Measurements from ENCODE around the gene RENBP. TPM values are rescaled to one million over a fixed set of nuclear protein-coding genes. Genes with fewer than 3 reads are reported as not detected.

RENBP gene
- total RNA-seq, 1 donor from 2014 or later = 11.1 TPM

DNA sequence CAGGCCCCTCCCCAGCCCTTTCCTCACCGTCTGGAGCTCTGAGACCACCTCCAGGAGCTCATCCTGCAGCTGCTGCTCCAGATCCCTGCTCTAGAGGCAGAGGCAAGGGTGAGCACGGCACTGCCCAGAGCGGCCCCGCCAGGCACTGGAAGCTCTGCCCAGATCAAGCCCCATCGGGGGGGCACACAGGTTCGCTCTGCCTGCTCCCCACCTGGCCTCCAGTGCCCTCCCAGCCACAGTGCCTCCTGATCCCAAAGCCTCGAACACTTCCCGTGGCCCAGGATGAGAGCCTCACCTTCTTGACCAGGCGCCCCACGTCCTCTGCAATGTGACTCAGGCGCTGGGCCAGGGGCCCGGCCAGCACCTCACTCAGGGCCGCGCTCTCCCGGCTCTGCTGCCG is 23.4 kb downstream of the RENBP start:
- no peak for DNase-seq (ENCODE audit: low spot score)

DNA sequence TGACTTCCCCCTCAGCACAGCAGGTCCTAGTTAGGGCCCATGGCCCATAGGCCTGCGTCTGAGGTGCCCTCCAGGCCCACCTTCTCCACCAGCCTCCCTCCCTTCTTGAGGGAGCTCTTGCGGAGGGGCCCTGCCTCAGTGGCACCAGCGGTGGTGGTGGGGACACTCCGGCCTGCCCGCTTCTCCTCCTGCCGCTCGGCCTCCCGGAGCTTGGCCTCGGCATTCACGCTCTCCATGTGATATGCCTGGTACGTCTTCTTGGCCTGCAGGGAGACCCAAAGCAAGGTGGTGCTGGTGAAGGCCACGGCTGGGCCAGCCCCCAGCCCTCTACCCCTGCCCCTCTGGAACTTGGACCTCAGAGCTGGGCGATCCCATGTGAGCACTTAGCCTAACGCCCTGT is 23.9 kb downstream of the RENBP start:
- DNase-seq (ENCODE audit: low spot score) = no peak

DNA sequence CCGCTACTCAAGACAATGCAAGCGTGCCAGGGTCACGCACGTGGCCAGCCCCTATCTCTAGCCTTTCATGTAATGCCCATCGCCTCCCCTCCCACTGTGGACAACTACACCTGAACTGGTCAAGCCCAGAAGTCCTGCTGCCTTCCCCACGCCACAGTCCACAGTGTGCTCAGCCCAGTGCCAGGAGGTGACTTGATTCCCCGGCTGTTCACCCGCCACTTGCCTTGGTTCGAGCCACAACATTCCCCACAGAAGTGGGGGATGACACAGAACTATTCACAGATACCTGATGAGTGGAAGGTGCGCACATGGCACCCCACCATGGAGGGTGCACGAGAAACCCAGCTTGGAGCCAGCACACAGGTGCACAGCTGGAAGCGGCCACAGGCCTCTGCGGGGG is 25.2 kb downstream of the RENBP start:
- no peak for DNase-seq (ENCODE audit: low spot score)

DNA sequence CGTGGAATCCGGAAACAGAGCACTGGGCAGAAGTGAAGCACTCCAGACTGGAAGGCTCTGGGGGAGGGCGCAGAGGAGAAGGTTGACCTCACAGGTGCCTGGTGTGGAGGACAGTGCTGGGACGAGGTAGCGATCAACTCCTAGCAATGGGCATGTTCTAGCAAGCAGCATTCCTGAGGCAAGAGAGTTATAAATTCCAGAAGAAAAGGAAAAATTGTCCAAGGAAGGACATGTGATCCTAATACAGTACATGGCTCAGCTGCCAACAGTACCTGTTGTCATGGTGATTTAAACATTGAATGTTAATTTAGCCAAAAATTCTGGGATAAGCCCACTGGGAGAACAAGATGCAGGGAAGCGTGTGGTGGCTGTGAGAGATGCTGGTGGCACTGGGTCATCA is 26.6 kb downstream of the RENBP start:
- no peak for DNase-seq (ENCODE audit: low spot score)

DNA sequence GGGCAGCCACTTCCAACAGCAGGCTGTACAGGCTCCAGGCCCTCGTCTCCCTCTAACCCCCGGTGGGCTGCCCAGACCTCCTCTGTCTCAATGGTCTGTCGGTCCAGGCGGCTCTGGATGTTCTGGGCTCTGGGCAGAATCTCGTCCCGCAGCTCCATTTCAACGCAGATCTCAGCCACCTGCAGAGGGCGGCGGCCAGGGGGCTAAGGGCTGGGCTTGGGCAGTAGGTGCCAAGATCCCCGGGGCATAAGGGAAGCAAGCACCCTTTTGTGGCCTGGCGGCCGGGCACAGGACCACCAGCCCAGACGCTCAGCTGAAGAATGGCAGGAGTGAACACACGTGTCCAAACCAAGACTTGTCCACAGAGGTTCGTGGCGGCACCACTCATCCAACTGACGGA is 30.7 kb downstream of the RENBP start:
- no peak for DNase-seq (ENCODE audit: low spot score)

DNA sequence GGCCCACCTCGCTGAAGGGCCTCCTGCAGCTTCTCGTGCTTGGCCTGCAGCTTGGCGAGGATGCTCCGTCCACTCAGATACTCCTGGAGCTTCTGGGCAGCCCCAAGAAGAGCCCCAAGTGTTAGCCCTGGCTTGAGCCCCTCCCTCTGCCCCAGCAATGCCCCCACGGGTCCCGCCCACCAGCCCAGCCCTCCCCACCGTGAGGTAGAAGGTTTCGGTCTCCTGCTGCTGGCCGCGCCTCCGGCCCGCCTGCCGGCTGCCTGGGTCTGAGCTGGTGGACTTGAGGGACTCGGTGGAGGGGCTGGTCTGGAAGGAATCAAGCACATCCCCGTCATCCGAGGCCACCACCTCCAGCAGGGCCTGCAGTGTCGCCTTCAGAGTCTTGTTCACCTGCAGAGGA is 31.2 kb downstream of the RENBP start:
- no peak for DNase-seq (ENCODE audit: low spot score)

DNA sequence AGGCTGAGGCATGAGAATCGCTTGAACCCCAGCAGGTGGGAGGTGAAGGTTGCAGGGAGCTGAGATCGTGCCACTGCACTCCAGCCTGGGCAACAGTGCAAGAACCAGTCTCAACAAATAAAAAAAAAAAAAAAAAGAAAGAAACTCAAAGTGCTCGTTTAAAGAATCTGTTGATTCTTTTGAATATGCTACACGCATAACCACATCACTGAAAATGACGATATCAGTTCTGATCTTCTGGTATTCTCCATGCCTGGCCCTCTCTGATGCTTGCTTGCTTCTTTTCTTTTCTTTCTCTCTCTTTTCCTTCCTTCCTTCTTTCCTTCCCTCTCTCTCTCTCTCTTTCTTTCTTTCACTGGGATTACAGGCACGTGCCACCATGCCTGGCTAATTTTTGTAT is 32.6 kb downstream of the RENBP start:
- DNase-seq (ENCODE audit: low spot score) = no peak

DNA sequence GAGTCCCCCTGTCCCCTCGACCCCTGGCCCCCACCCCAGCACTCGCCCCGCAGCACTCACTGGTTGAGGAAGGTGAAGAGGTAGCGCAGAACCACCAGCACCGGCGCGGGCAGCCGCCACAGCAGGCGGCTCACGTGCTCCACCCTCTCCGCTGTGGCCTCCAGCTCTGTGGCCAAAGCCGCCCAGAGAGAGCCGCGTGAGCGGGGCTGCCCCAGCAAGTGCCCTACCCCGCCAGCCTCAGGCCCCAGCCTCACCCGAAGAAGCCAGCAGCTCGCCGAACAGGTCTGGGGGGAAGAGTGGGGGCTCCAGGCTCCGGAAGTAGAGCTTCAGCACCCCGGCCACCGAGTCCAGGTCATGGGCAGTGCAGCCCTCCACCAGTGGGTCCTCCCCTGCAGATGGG is 34.0 kb downstream of the RENBP start:
- no peak for DNase-seq (ENCODE audit: low spot score)

DNA sequence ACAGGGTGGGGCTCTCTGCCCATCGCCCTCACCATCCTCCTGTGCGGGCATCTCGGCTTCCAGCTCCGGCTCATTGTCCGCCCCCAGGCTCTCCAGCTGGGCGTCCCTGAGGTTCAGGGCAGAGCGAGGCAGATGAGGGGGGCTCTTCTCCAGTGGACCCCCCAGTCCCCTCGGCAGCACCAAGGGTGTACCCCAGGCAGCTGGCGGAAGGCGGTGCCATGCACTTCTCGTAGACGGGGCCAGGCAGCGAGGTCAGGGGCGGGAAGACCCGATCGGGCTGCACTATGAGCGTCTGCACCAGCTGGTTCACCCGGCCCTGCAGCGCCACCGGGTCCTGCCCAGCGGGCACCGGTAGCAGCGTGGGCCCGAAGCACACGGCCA is 34.5 kb downstream of the RENBP start:
- DNase-seq (ENCODE audit: low spot score) = no peak

DNA sequence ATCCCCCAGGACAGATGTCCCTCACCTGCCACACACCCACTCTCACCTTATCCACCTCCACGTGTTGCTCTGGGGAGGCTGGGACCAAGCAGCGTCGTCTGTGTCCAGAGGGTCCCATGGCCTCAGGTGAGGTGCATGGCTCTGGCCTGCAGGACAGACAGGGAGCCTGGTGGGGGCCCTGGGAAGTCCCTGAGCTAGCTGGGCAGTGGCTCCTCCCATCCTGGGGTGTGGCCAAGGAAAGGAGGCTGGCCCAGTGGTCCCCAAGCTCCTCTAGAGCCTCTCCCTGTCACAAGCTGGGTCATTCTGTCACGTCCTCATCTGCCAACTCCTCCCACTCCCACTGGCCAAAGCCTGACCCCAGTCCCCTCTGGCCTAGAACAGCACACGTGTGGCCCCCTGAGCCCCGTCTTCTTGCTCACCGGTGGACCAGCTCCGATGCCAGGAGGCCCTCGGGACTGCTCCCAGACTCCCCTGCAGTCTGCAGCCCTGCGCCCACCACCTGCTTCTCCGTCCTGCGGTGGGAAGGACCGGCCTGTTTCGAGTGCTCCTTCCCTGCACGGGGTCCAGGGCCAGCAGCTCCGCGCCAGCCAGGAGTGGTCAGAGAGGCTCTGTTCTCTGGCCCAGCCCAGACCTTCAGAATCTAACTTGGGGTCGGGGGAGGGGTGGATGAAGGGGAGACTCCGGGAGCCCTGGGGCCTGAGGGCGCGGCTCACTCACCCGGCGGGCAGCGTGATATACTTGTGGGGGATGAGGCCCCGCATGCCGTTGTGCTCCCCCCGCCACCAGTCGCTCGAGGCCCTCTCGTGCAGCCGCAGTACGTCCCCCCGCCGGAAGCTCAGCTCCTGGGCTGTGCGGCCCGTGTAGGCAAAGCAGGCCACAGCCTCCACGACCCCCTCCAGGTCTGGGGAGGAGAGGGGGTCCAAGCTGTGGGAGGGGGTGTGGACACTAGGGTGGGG is 35.1 kb downstream of the RENBP start:
- no peak for DNase-seq (ENCODE audit: low spot score)

DNA sequence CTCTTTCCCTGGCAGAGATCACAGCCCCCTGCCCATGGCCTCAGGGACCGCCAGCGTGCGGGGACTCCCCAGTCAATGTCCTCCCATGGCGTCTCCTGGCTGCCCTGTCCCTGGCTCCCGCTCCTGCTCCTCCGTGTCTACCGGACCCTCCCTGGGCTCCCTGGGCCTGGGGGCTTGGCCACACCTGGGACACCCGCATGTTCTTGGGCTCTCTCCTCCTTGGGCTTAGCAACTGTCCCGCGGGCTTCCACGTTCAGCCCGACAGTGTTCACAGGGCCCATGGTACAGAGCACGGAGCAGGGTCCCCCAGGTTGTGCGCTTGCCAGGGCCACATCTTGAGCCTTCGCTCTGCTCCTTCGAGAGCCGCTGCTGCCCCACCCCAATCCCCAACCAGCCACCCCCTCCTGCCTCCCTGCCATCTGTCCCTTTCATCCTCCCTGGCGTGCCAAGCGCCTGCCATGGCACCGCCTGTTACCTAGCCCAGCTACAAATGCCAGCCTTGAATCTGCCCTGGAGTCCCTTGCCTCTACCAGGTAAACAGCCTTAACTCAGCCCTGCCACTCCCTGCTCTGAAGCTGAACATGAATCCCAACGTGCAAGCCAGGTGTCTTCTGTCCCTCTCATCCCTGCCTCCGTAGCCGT is 36.1 kb downstream of the RENBP start:
- DNase-seq (ENCODE audit: low spot score) = no peak

DNA sequence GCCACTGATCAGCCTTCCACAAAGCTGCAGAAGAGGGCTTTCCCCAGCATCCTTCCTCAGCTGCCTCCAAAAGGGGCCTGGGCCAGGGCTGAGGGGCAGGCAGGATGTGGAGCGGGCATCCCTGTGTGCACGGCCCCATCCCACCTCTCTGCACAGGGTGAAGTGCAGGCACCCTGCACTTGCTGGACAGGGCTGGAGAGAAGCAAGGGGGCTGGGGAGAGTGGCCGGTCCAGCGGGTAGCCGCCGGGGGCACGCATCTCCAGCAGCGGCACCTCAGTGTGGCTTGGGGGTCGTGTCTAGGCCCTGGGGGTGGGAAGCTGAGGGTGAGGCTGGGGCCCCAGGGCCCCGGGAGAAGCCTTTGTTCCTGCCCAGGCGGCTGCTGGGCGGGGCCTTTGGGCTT is 37.0 kb downstream of the RENBP start:
- no peak for DNase-seq (ENCODE audit: low spot score)

DNA sequence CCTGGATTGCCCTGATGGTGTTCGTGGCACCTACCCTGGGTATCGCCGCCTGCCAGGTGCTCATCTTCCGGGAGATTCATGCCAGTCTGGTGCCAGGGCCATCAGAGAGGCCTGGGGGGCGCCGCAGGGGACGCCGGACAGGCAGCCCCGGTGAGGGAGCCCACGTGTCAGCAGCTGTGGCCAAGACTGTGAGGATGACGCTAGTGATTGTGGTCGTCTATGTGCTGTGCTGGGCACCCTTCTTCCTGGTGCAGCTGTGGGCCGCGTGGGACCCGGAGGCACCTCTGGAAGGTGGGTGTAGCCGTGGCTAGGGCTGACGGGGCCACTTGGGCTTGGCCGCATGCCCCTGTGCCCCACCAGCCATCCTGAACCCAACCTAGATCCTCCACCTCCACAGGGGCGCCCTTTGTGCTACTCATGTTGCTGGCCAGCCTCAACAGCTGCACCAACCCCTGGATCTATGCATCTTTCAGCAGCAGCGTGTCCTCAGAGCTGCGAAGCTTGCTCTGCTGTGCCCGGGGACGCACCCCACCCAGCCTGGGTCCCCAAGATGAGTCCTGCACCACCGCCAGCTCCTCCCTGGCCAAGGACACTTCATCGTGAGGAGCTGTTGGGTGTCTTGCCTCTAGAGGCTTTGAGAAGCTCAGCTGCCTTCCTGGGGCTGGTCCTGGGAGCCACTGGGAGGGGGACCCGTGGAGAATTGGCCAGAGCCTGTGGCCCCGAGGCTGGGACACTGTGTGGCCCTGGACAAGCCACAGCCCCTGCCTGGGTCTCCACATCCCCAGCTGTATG is 38.1 kb downstream of the RENBP start:
- no peak for DNase-seq (ENCODE audit: low spot score)

DNA sequence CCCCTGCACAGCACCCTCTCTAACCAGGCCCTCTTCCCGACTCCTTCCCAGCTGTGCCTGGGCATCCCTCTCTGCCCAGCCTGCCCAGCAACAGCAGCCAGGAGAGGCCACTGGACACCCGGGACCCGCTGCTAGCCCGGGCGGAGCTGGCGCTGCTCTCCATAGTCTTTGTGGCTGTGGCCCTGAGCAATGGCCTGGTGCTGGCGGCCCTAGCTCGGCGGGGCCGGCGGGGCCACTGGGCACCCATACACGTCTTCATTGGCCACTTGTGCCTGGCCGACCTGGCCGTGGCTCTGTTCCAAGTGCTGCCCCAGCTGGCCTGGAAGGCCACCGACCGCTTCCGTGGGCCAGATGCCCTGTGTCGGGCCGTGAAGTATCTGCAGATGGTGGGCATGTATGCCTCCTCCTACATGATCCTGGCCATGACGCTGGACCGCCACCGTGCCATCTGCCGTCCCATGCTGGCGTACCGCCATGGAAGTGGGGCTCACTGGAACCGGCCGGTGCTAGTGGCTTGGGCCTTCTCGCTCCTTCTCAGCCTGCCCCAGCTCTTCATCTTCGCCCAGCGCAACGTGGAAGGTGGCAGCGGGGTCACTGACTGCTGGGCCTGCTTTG is 38.9 kb downstream of the RENBP start:
- DNase-seq (ENCODE audit: low spot score) = no peak

DNA sequence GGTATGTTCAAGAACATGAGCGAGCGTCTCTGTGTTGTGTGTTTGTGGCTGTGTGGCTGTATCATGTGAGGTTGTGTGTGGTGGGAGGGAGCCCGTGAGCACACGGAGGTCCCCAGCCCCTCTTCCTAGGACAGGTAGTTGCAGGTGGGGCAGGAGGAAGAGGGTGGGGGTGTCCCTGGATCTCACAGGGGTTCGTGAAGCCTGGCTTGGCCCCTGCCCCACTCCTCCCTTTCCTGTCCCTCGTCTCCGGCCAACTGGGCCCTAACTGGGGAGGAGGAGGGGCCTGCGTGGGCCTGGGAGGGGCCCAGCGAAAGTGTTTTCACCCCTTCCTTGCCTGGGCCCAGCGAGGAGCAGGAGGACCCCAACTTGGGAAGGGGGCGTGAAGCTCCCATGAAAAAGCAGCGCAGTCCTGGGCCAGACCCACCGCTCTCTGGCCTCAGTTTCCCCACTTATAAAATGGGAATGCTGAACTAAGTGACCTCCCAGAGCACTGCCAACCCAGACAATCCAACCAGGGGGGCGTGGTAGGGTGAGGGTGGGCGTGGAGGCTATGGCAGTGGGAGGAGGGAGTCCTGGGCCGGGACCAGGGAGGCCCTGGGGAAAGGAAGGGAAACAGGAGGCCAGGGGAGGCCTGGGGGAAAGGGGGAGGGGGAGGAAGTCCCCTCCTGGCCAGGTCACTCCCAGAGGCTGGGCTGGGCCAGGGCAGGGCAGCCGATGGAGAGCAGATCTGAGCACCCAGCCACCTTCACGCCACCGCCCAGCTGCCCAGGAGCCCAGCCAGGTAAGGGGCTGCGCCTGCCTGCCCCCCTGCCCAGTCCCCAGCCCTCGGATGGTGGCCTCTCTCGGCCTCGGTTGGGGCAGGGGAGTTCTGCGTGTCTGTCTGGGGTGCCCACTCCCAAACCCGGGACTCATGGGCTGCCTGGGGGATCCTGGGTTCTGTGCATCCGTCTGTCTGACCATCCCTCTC is 40.2 kb downstream of the RENBP start, which contains the start of gene AVPR2:
Gene AVPR2 (plus strand): TSS at position 683 of the 967 bp plus-strand sequence. CDS start 473 bp downstream, outside the sequence.
- DNase-seq (ENCODE audit: low spot score) = peak; percentile 45

DNA sequence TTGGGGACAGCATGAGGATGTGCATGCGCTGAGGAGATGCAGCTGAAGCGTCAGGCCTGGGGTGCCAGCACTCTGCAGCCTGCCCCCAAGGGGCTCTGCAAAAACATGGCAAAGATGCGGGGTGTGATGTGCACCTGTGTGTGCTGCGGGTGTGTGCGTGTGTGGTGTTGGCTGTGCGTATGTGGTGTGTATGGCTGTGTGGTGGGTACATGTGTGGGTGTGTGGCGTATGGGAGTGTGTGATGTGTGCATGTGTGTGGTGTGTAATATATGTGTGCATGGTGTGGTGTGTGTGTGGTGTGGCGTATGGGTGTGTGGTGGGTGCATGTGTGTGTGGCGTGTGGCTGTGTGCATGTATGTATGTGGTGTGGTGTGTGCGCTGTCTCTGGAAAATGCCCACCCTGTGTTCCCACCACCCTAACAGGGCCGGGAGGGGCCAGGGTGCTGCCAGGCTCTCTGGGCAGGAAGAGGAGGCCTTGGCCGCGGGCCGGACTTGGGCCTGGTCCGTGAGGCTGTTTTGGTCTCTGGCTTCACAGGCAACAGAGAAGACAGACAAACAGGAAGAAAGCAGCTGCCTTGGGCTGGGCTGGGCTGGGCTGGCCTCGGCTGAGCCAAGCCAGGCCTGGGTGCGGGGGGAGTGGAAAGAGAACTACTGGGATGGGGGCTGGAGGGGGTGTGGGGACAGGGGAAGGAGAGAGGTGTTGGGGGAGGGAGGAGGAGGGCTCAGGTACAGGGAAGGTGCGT is 41.0 kb downstream of the RENBP start:
- DNase-seq (ENCODE audit: low spot score) = peak; percentile 48

DNA sequence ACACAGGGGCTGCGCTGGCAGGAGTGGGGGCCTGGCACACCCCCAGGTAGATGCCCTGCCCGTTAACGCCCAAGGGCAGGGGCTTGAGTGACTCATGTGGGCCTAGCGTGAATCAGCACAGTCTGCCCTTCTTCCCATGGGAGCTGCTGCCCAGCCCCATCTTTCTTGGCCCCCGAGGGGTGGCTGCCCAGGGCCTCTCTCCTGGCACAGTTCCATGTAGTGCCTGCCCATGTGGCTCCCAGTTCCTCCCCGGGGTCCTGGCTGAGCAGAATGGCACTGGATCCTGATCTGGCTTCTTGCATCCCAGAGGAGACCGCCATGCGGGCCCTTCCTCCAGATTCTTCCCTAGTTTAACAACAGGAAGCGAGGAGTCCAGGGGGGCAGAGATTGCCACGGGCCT is 42.1 kb downstream of the RENBP start:
- no peak for DNase-seq (ENCODE audit: low spot score)

DNA sequence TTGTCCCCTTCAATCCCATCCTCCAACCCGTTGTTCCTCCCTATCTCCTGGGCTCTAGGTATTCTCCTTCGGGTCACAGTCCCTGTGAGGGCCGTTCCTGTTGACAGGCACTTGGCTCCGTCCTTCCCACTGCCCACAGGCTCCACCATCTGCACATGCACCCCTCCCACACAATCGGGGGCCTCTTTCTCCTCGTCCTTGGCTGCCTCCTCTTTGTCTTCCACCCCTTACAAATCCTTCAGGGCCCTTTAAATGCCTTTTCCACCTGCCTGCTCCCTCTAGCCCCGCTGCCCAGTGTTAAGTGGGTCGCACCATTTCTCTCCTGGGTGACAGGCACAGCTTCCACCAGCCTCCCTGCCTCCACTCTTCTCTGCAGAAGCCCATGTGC is 42.7 kb downstream of the RENBP start:
- DNase-seq (ENCODE audit: low spot score) = no peak

DNA sequence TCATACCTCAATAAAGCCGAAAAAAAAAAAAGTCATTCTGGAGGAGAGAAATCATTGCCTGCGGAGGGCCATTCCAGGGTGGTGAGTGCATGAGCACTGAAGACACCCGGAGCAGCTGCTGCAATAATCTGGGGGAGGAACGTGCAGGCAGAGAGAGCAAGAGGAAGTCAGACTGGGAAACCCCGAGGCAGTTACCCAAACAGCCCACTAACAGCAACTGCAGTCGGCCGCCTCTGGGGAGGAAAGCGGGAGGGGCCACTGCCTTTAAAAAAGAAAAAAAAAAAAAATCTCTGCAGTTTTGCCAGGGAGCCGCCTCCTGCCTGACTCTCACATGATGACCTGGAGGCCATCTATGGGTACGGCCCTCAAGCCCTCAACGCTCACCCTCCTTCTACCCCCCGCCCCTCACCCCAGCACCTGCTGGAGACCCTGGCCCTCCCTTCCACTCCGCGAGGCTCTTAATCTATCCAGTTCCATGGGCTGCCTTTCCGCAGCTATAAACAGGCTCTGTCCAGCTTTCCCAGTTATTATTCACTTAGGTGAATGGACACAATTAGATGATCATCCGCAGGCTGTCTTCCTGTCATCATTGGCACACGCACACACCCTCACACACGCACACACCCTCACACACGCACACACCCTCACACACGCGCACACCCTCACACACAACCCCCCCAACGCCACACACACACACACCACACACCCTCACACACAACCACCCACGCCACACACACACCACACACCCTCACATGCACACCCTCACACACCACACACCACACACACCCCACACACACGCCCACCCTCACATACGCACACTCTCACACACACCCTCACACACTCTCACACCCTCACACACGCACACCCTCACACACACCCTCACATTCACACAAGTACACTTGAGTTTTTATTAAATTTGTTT is 43.4 kb downstream of the RENBP start:
- DNase-seq (ENCODE audit: low spot score) = peak; percentile 86
